Caco-2 (cell line): ENCODE measurements around the gene CDKN3. TPM values are rescaled to one million over a fixed set of nuclear protein-coding genes. Genes with fewer than 3 reads are reported as not detected.
"Not testable (repeated sequence)": the region's sequence is repeated elsewhere in the genome, so short reads cannot be mapped to it uniquely, and the experiment has no call there.

Experiments used
- BruUV-seq: library from RNA; stranded (reverse); fragments of 400-500 nt; replicated peaks from 2 replicates; lab custom pipeline; 2021; lab: Mats Ljungman, UMichigan
- CTCF ChIA-PET: fragments of 300-600 bp; sonication (Branson Sonifier 250); formaldehyde crosslinking; loops from one replicate; lab custom pipeline; 2022; ENCODE audit warnings: antibody characterized with exemption; lab: Charles Lee
- POLR2A ChIA-PET: fragments of 300-600 bp; sonication (Branson Sonifier 250); formaldehyde crosslinking; loops from one replicate; lab custom pipeline; 2022; ENCODE audit warnings: antibody characterized with exemption; lab: Charles Lee
- DNase-seq, 2 experiments: peaks; one replicate each; pipeline versions ENCODE4 v3.0.0 to v3.0.0-alpha.2; 2020 to 2022
- H3K27me3 ChIP-seq: replicated peaks from 2 replicates; pipeline ENCODE4 v1.6.0; 2011; ENCODE audit warnings: low read length; ENCODE audit not compliant: control insufficient read depth, insufficient read depth
- H3K36me3 ChIP-seq: 2 replicates; pipeline ENCODE4 v1.5.1; 2011; ENCODE audit warnings: low read length; ENCODE audit not compliant: control insufficient read depth, insufficient read depth
- H3K4me1 ChIP-seq: fragments of 250-450 bp; sonication (Bioruptor Pico); 2 replicates; pipeline ENCODE4 v1.5.1; 2020; ENCODE audit warnings: mild to moderate bottlenecking
- H3K4me3 ChIP-seq: 2 replicates; pipeline ENCODE4 v1.5.1; 2011; ENCODE audit warnings: low read depth, mild to moderate bottlenecking, control low read depth, low read length
- H3K9me3 ChIP-seq: fragments of 250-450 bp; sonication (Bioruptor Pico); 2 replicates; pipeline ENCODE4 v1.5.1; 2020; ENCODE audit warnings: mild to moderate bottlenecking, moderate library complexity
- H3K27ac Mint-ChIP-seq: one replicate; pipeline ENCODE4 v1.8.0; 2022; ENCODE audit warnings: mixed read lengths; ENCODE audit not compliant: unreplicated experiment
- H3K27me3 Mint-ChIP-seq: one replicate; pipeline ENCODE4 v1.8.0; 2022; ENCODE audit warnings: mixed read lengths; ENCODE audit not compliant: insufficient read depth, unreplicated experiment
- H3K36me3 Mint-ChIP-seq: one replicate; pipeline ENCODE4 v1.8.0; 2022; ENCODE audit warnings: mild to moderate bottlenecking, mixed read lengths; ENCODE audit not compliant: insufficient read depth, unreplicated experiment
- H3K4me1 Mint-ChIP-seq: one replicate; pipeline ENCODE4 v1.8.0; 2022; ENCODE audit warnings: low read depth, mixed read lengths; ENCODE audit not compliant: unreplicated experiment
- H3K4me3 Mint-ChIP-seq: one replicate; pipeline ENCODE4 v1.8.0; 2022; ENCODE audit warnings: mild to moderate bottlenecking, moderate library complexity, mixed read lengths; ENCODE audit not compliant: unreplicated experiment
- H3K9me3 Mint-ChIP-seq: one replicate; pipeline ENCODE4 v1.8.0; 2022; ENCODE audit warnings: mixed read lengths; ENCODE audit not compliant: unreplicated experiment
- intact Hi-C: fragments of 100-400 bp; cut with micrococcal nuclease; formaldehyde crosslinking; loops from one replicate; pipeline ENCODE4 v1.10.0; 2022; ENCODE audit not compliant: unreplicated experiment
- total RNA-seq: library from RNA; stranded (reverse); gene quantifications from 2 replicates; pipeline ENCODE4 v1.2.3, GENCODE V29; 2022
- TF ChIP-seq, protein P1 (sequence below), 2 experiments: fragments of 200-600 bp in 1 of 2; IDR thresholded peaks; 1 replicate in 1 of 2; 2 replicates in 1 of 2; pipeline versions ENCODE4 v1.5.1 to v1.8.0; 2011 to 2022; ENCODE audit warnings: antibody characterized with exemption in 1 of 2, control low read depth in 1 of 2, inconsistent platforms in 1 of 2, low read depth in 1 of 2, low read length in 1 of 2, mild to moderate bottlenecking in 1 of 2, moderate library complexity in 1 of 2; ENCODE audit not compliant: insufficient read depth in 1 of 2, severe bottlenecking in 1 of 2, unreplicated experiment in 1 of 2

CDKN3 gene
- total RNA-seq, 1 experiment from 2014 or later = 83.0 TPM

DNA sequence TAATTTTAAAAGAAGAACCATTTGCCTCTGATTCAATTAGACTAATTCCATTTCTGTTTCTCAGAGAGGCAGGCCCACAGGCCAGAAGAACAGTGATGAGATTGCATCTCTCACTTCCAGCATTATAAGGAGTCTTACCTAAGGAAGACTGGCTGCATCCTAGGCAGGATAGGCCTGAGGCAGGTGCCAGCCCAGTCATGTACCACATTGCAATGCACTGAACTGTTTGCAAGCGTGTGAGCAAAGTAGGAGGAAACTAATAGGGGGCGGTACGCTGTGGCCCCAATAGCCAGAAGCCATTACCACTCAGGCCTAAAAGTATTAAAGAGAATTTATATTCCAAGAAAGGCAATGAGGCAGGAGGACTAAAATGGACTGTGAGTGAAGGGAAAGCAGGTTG is 56.4 kb downstream of the CDKN3 start:
- H3K4me1 Mint-ChIP-seq = no peaks in the 10 kb centered on the region
- Histone ChIP-seq H3K4me3 (no peak overlapping the region), H3K27me3 (no peaks in the 10 kb centered on the region), H3K4me1 (no peaks in the 10 kb centered on the region), H3K36me3 (no peaks in the 10 kb centered on the region), H3K9me3 (no peaks in the 10 kb centered on the region)
- BruUV-seq = no TSS peak
- no peaks in the 10 kb centered on the region for H3K27me3 Mint-ChIP-seq
- peaks cover 5% of the 10 kb centered on the region for H3K9me3 Mint-ChIP-seq
- TF ChIP-seq, protein P1, sequence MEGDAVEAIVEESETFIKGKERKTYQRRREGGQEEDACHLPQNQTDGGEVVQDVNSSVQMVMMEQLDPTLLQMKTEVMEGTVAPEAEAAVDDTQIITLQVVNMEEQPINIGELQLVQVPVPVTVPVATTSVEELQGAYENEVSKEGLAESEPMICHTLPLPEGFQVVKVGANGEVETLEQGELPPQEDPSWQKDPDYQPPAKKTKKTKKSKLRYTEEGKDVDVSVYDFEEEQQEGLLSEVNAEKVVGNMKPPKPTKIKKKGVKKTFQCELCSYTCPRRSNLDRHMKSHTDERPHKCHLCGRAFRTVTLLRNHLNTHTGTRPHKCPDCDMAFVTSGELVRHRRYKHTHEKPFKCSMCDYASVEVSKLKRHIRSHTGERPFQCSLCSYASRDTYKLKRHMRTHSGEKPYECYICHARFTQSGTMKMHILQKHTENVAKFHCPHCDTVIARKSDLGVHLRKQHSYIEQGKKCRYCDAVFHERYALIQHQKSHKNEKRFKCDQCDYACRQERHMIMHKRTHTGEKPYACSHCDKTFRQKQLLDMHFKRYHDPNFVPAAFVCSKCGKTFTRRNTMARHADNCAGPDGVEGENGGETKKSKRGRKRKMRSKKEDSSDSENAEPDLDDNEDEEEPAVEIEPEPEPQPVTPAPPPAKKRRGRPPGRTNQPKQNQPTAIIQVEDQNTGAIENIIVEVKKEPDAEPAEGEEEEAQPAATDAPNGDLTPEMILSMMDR (IDR thresholded peaks at IDR 0.05; ENCODE audit: insufficient read depth in 1 of 2, low read depth in 1 of 2, low read length in 1 of 2, severe bottlenecking in 1 of 2, unreplicated experiment in 1 of 2) = no peak
- H3K27ac Mint-ChIP-seq = no peak overlapping the region
- no peak overlapping the region for H3K4me3 Mint-ChIP-seq
- no peak for DNase-seq
- POLR2A ChIA-PET = no interaction called here
- intact Hi-C loops = no loop called here
- CTCF ChIA-PET = no interaction called here
- no peaks in the 10 kb centered on the region for H3K36me3 Mint-ChIP-seq

DNA sequence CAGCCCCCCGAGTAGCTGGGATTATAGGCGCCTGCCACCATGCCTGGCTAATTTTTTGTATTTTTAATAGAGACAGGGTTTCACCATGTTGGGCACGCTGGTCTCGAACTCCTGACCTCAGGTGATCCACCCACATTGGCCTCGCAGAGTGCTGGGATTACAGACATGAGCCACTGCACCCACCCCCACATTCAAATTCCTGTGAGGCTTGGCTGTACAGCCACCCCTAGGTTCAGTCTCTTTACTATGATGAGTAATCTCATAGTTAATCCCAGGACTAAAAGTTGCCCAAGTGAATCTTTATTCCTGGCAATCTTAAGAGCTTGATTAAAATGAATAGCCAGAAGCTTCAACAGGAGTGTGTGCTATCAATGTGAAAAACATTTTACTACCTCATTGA is 57.2 kb downstream of the CDKN3 start:
- intact Hi-C loops, H3K4me1 ChIP-seq, H3K4me3 ChIP-seq, H3K4me3 Mint-ChIP-seq, POLR2A ChIA-PET, CTCF ChIA-PET, H3K9me3 ChIP-seq, H3K36me3 Mint-ChIP-seq, H3K27ac Mint-ChIP-seq, H3K36me3 ChIP-seq, H3K4me1 Mint-ChIP-seq, DNase-seq, H3K27me3 ChIP-seq, H3K27me3 Mint-ChIP-seq, BruUV-seq: not testable (repeated sequence)
- peaks cover 12% of the 10 kb centered on the region for H3K9me3 Mint-ChIP-seq

DNA sequence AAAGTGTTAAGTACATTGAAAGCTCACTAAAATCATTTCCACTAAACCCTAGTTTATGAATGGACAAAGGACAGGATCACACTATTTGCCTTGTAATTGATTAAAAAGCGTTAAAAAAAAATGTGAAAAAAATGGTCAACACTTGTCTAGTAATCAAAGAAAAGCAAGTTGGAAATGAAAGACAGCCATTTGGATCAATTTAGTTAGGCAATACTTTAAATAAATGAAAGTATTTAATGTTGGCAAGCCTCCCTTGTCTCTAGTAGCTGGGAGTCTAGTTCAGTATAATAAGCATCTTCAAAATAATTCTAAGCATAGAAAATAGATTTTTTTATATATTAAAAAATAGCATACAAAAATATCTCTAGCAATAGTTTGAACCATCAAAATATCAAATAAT is 58.6 kb downstream of the CDKN3 start:
- Histone ChIP-seq H3K4me3 (no peak overlapping the region), H3K27me3 (no peaks in the 10 kb centered on the region), H3K9me3 (peaks cover 15% of the 10 kb centered on the region), H3K36me3 (no peaks in the 10 kb centered on the region), H3K4me1 (no peaks in the 10 kb centered on the region)
- peaks cover 15% of the 10 kb centered on the region for H3K9me3 Mint-ChIP-seq
- no TSS peak for BruUV-seq
- intact Hi-C loops = no loop called here
- H3K36me3 Mint-ChIP-seq = no peaks in the 10 kb centered on the region
- no peak overlapping the region for H3K27ac Mint-ChIP-seq
- CTCF ChIA-PET = interaction anchor here (0.7 kb wide), 1 partner anchor 320 kb away, joined by 3 read pairs; no protein-coding TSS in a partner anchor
- H3K4me3 Mint-ChIP-seq = no peak overlapping the region
- TF ChIP-seq, protein P1 (IDR thresholded peaks at IDR 0.05; ENCODE audit: insufficient read depth in 1 of 2, low read depth in 1 of 2, low read length in 1 of 2, severe bottlenecking in 1 of 2, unreplicated experiment in 1 of 2) = no peak
- POLR2A ChIA-PET = no interaction called here
- DNase-seq = no peak
- no peaks in the 10 kb centered on the region for H3K27me3 Mint-ChIP-seq
- no peaks in the 10 kb centered on the region for H3K4me1 Mint-ChIP-seq

DNA sequence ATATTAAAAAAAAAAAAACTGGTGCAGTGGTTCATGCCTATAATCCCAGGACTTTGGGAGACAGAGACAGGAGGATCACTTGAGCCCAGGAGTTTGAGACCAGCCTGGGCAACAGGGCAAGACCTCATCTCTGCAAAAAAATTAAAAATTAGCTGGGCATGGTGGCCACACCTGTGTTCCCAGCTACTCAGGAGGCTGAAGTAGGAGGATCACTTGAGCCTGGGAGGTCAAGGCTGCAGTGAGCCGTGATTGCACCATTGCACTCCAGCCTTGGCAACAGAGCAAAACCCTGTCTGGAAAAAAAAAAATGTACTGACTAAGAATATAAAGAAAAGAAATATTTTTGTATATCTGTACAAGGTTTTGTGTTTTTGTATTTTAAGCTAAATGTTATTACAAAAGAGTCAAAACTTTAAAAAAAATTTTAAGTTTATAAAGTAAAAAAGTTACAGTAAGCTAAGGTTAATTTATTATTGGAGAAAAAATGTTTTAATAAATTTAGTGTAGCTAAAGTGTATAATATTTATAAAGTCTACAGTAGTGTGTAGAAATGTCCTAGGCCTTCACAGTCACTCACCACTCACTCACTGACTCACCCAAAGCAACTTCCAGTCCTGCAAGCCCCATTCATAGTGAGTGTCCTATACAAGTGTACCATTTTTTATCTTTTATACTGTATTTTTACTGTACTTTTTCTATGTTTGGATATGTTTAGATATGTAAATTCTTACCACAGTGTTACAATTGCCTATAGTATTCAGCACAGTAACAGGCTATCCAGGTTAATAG is 60.2 kb downstream of the CDKN3 start:
- H3K9me3 Mint-ChIP-seq = peaks cover 15% of the 10 kb centered on the region
- H3K27me3 ChIP-seq, H3K27me3 Mint-ChIP-seq, H3K4me1 Mint-ChIP-seq, intact Hi-C loops, CTCF ChIA-PET, H3K4me1 ChIP-seq, H3K4me3 ChIP-seq, POLR2A ChIA-PET, H3K4me3 Mint-ChIP-seq, H3K36me3 Mint-ChIP-seq, H3K36me3 ChIP-seq, BruUV-seq, DNase-seq, H3K27ac Mint-ChIP-seq: not testable (repeated sequence)
- peaks cover 15% of the 10 kb centered on the region for H3K9me3 ChIP-seq
